Stimulated activated effector memory CD8-positive, alpha-beta T cell treated with anti-CD3 and anti-CD28 coated beads, Interleukin-12 subunit alpha, Interleukin-12 subunit beta, amount 100 ng/mL, for 72 hours (primary cell): ENCODE results near the gene CDKN1B.

Experiments used
- ATAC-seq: fragments of 150-1000 bp; cut with Tn5 transposase; 2 replicates; pipeline ENCODE4 v1.10.0; 2021
- DNase-seq, 2 donors: peaks; one replicate each; pipeline ENCODE4 v3.0.0; 2021 to 2022; ENCODE audit warnings: low spot score in 2 of 2
- H3K27ac Mint-ChIP-seq: one replicate; pipeline ENCODE4 v1.8.0; 2022; ENCODE audit warnings: mild to moderate bottlenecking, mixed read lengths
- H3K36me3 Mint-ChIP-seq: one replicate; pipeline ENCODE4 v1.8.0; 2022; ENCODE audit warnings: mild to moderate bottlenecking, mixed read lengths
- H3K4me1 Mint-ChIP-seq: one replicate; pipeline ENCODE4 v1.8.0; 2022; ENCODE audit warnings: mixed read lengths
- H3K4me3 Mint-ChIP-seq: one replicate; pipeline ENCODE4 v1.8.0; 2022; ENCODE audit warnings: mild to moderate bottlenecking, mixed read lengths
- H3K9me3 Mint-ChIP-seq: one replicate; pipeline ENCODE4 v1.8.0; 2022; ENCODE audit warnings: mixed read lengths

The CDKN1B gene

GRCh38 chr12:12716793-12717585, at the start of gene CDKN1B:
Gene CDKN1B, plus strand, starts transcription at chr12:12717368. Its CDS starts 472 bp downstream, at chr12:12717840.
- peak; percentile 84 for ATAC-seq
- H3K4me1 Mint-ChIP-seq = peaks cover 59% of the 10 kb centered on the region
- peak within 1 kb of the TSS; percentile 79 for H3K4me3 Mint-ChIP-seq
- no peaks in the 10 kb centered on the region for H3K9me3 Mint-ChIP-seq
- peak within 1 kb of the TSS; percentile 100 for H3K27ac Mint-ChIP-seq
- H3K36me3 Mint-ChIP-seq = peaks cover 73% of the 10 kb centered on the region
- DNase-seq = peak; percentile 65 to 87

GRCh38 chr12:12668005-12668404, 49.2 kb upstream of the CDKN1B start:
- DNase-seq = no peak
- Mint-ChIP-seq H3K9me3 (no peaks in the 10 kb centered on the region), H3K36me3 (no peaks in the 10 kb centered on the region), H3K4me1 (peaks cover 18% of the 10 kb centered on the region), H3K27ac (no peak overlapping the region), H3K4me3 (no peak overlapping the region)
- ATAC-seq = no peak

DNA sequence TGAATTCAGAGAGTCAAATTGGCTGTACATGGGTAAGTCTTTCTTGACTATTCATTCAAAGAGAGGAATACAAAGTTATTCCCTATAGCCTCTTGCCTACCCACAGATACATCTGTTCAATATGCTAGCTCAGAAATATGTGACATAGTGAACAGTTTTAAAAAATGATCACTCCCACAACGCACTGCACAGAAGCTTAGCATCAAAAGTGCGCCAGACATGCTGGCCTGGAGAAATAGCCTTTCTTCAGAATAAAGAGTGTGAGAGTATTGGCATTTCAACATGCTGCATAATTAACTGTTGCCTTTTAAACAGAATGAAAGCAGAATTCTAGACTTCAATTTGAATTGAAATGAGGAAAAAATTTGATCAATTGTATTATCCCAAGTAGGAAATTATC, 48.1 kb upstream of the CDKN1B start:
- Mint-ChIP-seq H3K4me3 (no peak overlapping the region), H3K27ac (no peak overlapping the region), H3K4me1 (peaks cover 27% of the 10 kb centered on the region), H3K9me3 (no peaks in the 10 kb centered on the region), H3K36me3 (no peaks in the 10 kb centered on the region)
- ATAC-seq = no peak
- DNase-seq = no peak

DNA sequence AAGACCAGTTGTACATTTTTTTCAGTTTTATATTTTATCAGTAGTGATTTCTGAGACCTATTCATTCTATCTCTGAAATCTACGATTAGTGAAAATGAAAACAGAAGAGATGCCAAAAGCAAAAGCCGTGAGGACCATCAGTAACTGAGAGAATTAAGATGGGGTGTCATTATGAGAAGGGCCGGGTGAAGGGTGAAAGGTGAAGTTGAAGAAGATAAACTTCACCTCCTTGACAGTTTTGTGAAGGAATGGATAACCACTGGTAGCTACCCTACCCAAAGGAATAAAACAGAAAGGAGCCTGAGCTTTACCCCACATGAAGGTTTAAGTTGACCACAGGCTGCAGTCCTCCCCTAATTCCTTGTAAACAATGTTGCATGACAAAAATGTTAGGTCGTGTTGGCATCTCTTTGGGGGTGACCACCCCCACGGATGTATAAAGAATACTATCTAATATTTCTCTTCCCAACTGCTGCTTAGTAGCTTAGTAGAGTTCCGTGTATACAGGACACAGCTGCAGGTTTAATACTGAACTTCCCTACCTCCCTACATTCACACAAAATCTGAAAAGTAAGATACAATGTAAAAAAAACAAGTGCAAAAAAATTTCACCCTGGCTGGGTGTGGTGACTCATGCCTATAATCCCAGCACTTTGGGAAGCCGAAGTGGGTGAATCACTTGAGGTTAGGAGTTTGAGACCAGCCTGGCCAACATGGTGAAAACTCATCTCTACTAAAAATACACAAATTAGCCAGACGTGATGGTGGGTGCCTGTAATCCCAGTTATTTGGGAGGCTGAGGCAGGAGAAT, 45.1 kb upstream of the CDKN1B start:
- Mint-ChIP-seq H3K9me3 (no peaks in the 10 kb centered on the region), H3K36me3 (no peaks in the 10 kb centered on the region), H3K4me1 (peaks cover 27% of the 10 kb centered on the region), H3K4me3 (peak overlapping the region; percentile 36), H3K27ac (peak overlapping the region; percentile 82)
- ATAC-seq (no peak), DNase-seq (no peak)

- no peaks in the 10 kb centered on the region for H3K36me3 Mint-ChIP-seq
- H3K4me1 Mint-ChIP-seq = peaks cover 27% of the 10 kb centered on the region
- peak overlapping the region; percentile 36 for H3K4me3 Mint-ChIP-seq
- no peaks in the 10 kb centered on the region for H3K9me3 Mint-ChIP-seq
- ATAC-seq = peak; percentile 99
- H3K27ac Mint-ChIP-seq = peak overlapping the region; percentile 82
- DNase-seq = peak; percentile 12 to 67
These were observed 43.9 kb upstream of the CDKN1B start for GRCh38 chr12:12673296-12673695.

GRCh38 chr12:12676605-12677004, 40.6 kb upstream of the CDKN1B start:
- Mint-ChIP-seq H3K9me3 (no peaks in the 10 kb centered on the region), H3K27ac (no peak overlapping the region), H3K36me3 (no peaks in the 10 kb centered on the region), H3K4me1 (peaks cover 21% of the 10 kb centered on the region), H3K4me3 (no peak overlapping the region)
- DNase-seq (no peak), ATAC-seq (no peak)

GRCh38 chr12:12681061-12681765, 36.0 kb upstream of the CDKN1B start:
- H3K9me3 Mint-ChIP-seq = no peaks in the 10 kb centered on the region
- H3K36me3 Mint-ChIP-seq = no peaks in the 10 kb centered on the region
- peak overlapping the region; percentile 33 for H3K27ac Mint-ChIP-seq
- H3K4me3 Mint-ChIP-seq = no peak overlapping the region
- no peaks in the 10 kb centered on the region for H3K4me1 Mint-ChIP-seq
- DNase-seq (no peak), ATAC-seq (no peak)

- Mint-ChIP-seq H3K36me3 (no peaks in the 10 kb centered on the region), H3K4me1 (no peaks in the 10 kb centered on the region), H3K4me3 (no peak overlapping the region), H3K27ac (no peak overlapping the region), H3K9me3 (no peaks in the 10 kb centered on the region)
- ATAC-seq (no peak), DNase-seq (no peak)
These were observed 34.9 kb upstream of the CDKN1B start for GRCh38 chr12:12682284-12682683.

DNA sequence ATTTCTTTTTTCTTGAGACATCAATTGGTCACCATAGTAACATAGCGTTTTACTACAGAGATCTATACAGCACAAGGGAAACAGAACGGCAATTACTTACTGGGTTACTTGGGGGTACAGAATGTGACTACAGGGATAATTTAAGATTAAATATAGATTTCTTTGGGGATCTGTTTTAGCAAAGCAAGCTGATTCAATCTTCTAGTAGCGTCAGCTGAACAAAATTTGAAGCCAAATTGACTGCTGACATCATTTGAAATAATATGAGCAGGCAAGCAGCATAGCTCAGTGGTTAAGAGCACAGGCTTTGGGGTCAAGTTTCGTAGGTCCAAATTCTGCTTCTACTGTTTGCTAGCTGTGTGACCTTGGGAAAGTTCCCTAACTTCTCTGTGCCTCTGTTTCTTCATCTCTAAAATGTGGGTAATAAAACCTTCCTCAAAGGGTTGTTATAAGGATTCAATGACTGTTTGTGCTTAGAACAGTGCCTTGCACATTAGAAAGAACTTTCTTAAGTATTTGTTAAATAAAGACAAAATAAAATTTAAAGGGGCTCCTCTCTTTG, 34.0 kb upstream of the CDKN1B start:
- no peak for ATAC-seq
- DNase-seq = no peak

DNA sequence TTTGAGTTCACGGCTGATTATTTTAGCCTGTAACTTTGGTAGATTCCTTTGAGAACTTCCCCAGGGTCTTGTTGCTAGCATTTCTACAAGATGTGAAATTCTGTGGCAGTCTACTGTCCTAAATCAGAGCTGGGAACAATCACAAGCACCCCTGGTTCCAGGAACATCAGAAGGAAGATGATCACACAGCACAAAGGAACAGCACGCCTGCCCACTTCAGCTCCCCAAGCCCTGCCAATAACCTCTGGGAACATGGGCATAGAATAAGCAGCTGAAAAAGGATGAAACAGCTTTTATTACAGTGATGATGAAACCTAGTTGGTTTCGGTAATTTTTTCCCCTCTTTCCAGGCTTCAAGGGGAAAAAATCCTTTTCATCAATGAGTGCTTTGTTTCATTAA, 33.4 kb upstream of the CDKN1B start:
- Mint-ChIP-seq H3K9me3 (no peaks in the 10 kb centered on the region), H3K4me1 (no peaks in the 10 kb centered on the region), H3K27ac (no peak overlapping the region), H3K4me3 (no peak overlapping the region), H3K36me3 (peaks cover 4% of the 10 kb centered on the region)
- ATAC-seq = no peak
- no peak for DNase-seq

More for the DNA sequence above, 34.0 kb upstream of the CDKN1B start:
- Mint-ChIP-seq H3K9me3 (no peaks in the 10 kb centered on the region), H3K4me3 (no peak overlapping the region), H3K27ac (no peak overlapping the region), H3K36me3 (no peaks in the 10 kb centered on the region), H3K4me1 (no peaks in the 10 kb centered on the region)

- no peak overlapping the region for H3K27ac Mint-ChIP-seq
- H3K9me3 Mint-ChIP-seq = no peaks in the 10 kb centered on the region
- no peak overlapping the region for H3K4me3 Mint-ChIP-seq
- peaks cover 5% of the 10 kb centered on the region for H3K36me3 Mint-ChIP-seq
- ATAC-seq (no peak), DNase-seq (no peak)
- no peaks in the 10 kb centered on the region for H3K4me1 Mint-ChIP-seq
These were observed 32.6 kb upstream of the CDKN1B start for GRCh38 chr12:12684375-12685106.

DNA sequence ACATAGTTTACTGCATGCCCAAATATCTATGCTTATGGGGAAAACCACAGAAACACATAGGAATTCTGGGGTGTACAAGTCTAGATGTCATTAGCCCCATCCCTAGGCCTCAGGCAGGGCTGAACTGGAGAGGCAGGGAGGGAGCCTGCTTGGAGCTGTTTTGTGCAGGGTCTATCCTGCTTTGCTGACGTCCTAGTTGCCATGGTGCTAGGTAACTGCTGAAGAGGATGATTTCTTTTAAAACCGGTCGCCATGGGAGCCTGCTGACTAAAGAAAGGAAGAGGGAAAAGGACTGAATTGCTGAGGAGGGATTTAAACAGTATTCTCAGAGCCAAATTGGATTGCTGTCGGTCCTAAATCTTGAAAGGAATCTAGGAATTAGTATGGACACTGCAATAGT, 31.9 kb upstream of the CDKN1B start:
- H3K4me1 Mint-ChIP-seq = no peaks in the 10 kb centered on the region
- ATAC-seq = no peak

GRCh38 chr12:12686472-12686871, 30.7 kb upstream of the CDKN1B start:
- H3K9me3 Mint-ChIP-seq = no peaks in the 10 kb centered on the region
- ATAC-seq = no peak
- no peak overlapping the region for H3K4me3 Mint-ChIP-seq
- no peak for DNase-seq
- peaks cover 4% of the 10 kb centered on the region for H3K4me1 Mint-ChIP-seq
- no peak overlapping the region for H3K27ac Mint-ChIP-seq
- H3K36me3 Mint-ChIP-seq = peaks cover 5% of the 10 kb centered on the region

More for the DNA sequence above, 31.9 kb upstream of the CDKN1B start:
- H3K9me3 Mint-ChIP-seq = no peaks in the 10 kb centered on the region
- no peak for DNase-seq
- H3K36me3 Mint-ChIP-seq = peaks cover 5% of the 10 kb centered on the region
- no peak overlapping the region for H3K4me3 Mint-ChIP-seq
- H3K27ac Mint-ChIP-seq = no peak overlapping the region

DNA sequence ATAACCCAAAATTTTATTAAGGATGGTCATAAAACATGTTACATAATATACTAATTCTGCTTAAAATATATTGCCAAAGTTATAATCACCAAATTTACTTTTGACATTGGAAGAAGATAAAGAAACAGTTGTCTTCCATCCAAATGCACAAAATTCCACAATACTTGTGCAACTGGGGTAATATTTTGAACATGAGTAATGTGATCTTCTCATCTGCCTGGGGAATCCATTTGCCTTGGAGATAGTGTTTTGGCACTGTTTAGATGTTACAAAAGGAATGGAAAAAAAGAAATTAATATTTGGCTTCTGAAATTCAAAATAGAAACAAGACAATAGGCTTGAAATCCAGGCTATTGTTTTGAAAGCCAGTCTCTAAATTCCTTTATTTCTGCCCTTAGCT, 30.2 kb upstream of the CDKN1B start:
- DNase-seq = no peak
- ATAC-seq = no peak
- Mint-ChIP-seq H3K36me3 (peaks cover 5% of the 10 kb centered on the region), H3K9me3 (no peaks in the 10 kb centered on the region), H3K4me1 (peaks cover 9% of the 10 kb centered on the region), H3K27ac (no peak overlapping the region), H3K4me3 (no peak overlapping the region)
